Keratinocyte (primary cell): ENCODE results near the gene GRK6. TPM values are rescaled to one million over a fixed set of nuclear protein-coding genes. Genes with fewer than 3 reads are reported as not detected.

Source experiments
- DNase-seq: peaks from one replicate; pipeline ENCODE4 v3.0.0-alpha.2; 2011; ENCODE audit warnings: low read depth, missing footprints, low spot score
- FAIRE-seq: peaks from 2 replicates; lab custom pipeline; 2011; peaks lifted over from hg19 to GRCh38; lab: Jason Lieb, UNC
- H2AFZ ChIP-seq: 2 replicates; pipeline ENCODE4 v1.6.0; 2012; ENCODE audit warnings: low read length, control low read depth, inconsistent platforms; ENCODE audit not compliant: control insufficient read depth
- H3K27ac ChIP-seq: 2 replicates; pipeline ENCODE4 v1.5.1; 2011; ENCODE audit warnings: low read length; ENCODE audit not compliant: control insufficient read depth, insufficient read depth
- H3K27me3 ChIP-seq: 3 replicates; pipeline ENCODE4 v1.6.0; 2011; ENCODE audit warnings: low read length; ENCODE audit not compliant: control insufficient read depth, insufficient read depth; ENCODE audit errors: extremely low read depth
- H3K36me3 ChIP-seq, 2 experiments: 2 replicates in 1 of 2; 3 replicates in 1 of 2; pipeline ENCODE4 v1.5.1; 2011; ENCODE audit warnings: low read length in 2 of 2, mild to moderate bottlenecking in 1 of 2; ENCODE audit not compliant: control insufficient read depth in 2 of 2, insufficient read depth in 2 of 2; ENCODE audit errors: extremely low read depth in 1 of 2
- H3K4me1 ChIP-seq: 3 replicates; pipeline ENCODE4 v1.5.1; 2011; ENCODE audit warnings: low read length; ENCODE audit not compliant: control insufficient read depth, insufficient read depth; ENCODE audit errors: extremely low read depth
- H3K4me2 ChIP-seq: 3 replicates; pipeline ENCODE4 v1.6.0; 2011; ENCODE audit warnings: low read depth, low read length; ENCODE audit not compliant: control insufficient read depth, insufficient read depth; ENCODE audit errors: extremely low read depth
- H3K4me3 ChIP-seq, 3 experiments: fragments of 200-600 bp in 1 of 3; sonication (generic) in 1 of 3; 2 replicates in 2 of 3; 3 replicates in 1 of 3; pipeline ENCODE4 v1.5.1; 2011 to 2016; ENCODE audit warnings: low read length in 3 of 3, mild to moderate bottlenecking in 3 of 3, control low read depth in 2 of 3, inconsistent platforms in 1 of 3, low read depth in 1 of 3, mixed read lengths in 1 of 3, mixed run types in 1 of 3, moderate library complexity in 1 of 3; ENCODE audit not compliant: control insufficient read depth in 2 of 3, insufficient read depth in 2 of 3; ENCODE audit errors: extremely low read depth in 1 of 3
- H3K79me2 ChIP-seq: 2 replicates; pipeline ENCODE4 v1.6.0; 2012; ENCODE audit warnings: low read length; ENCODE audit not compliant: control insufficient read depth, insufficient read depth
- H3K9ac ChIP-seq: 3 replicates; pipeline ENCODE4 v1.6.0; 2011; ENCODE audit warnings: low read length; ENCODE audit not compliant: control insufficient read depth, insufficient read depth; ENCODE audit errors: extremely low read depth
- H3K9me1 ChIP-seq: 3 replicates; pipeline ENCODE4 v1.6.0; 2011; ENCODE audit warnings: low read length; ENCODE audit not compliant: control insufficient read depth, insufficient read depth; ENCODE audit errors: extremely low read depth
- H3K9me3 ChIP-seq: 2 replicates; pipeline ENCODE4 v1.5.1; 2012; ENCODE audit warnings: low read depth, low read length; ENCODE audit not compliant: control insufficient read depth
- H4K20me1 ChIP-seq: 3 replicates; pipeline ENCODE4 v1.6.0; 2011; ENCODE audit warnings: low read length; ENCODE audit not compliant: control insufficient read depth, insufficient read depth; ENCODE audit errors: extremely low read depth
- CTCF ChIP-seq, 3 experiments: IDR thresholded peaks in 1 of 3; conservative IDR thresholded peaks in 1 of 3; optimal IDR thresholded peaks in 1 of 3; 2 replicates in 2 of 3; 3 replicates in 1 of 3; pipeline versions ENCODE3 to v1.5.1; 2011; ENCODE audit warnings: low read length in 3 of 3, mild to moderate bottlenecking in 3 of 3, moderate library complexity in 2 of 3, control low read depth in 1 of 3, inconsistent platforms in 1 of 3; ENCODE audit not compliant: insufficient read depth in 2 of 3; ENCODE audit errors: extremely low read depth in 1 of 3
- EZH2 ChIP-seq: IDR thresholded peaks from one replicate; pipeline ENCODE4 v1.6.1; 2012; ENCODE audit warnings: inconsistent platforms, mild to moderate bottlenecking, low read length, moderate library complexity
- dilution Hi-C: fragments of 300-500 bp; cut with MboI; formaldehyde crosslinking; loops from one replicate; pipeline ENCODE4 v1.7.0; 2020; ENCODE audit warnings: low sequenced_read_pairs; ENCODE audit not compliant: extremely low pct_ligation_motif_present
- polyA plus RNA-seq, 5 experiments: library from polyadenylated mRNA; depleted of rRNA in 3 of 5; stranded (reverse) in 3 of 5; stranded (forward) in 1 of 5; unstranded in 1 of 5; fragments of >200 nt; gene quantifications; 1 replicate in 1 of 5; 2 replicates in 3 of 5; 3 replicates in 1 of 5; pipeline versions ENCODE4 v1.2.1 to v1.2.3, GENCODE V29; 2011 to 2012; ENCODE audit warnings: missing spikeins in 2 of 5, low read depth in 1 of 5, low replicate concordance in 1 of 5

The GRK6 gene
- polyA plus RNA-seq, 1 donor (not counting 4 experiments of a cell fraction or from before 2014, with no cell fraction given), result 29.9 TPM

DNA sequence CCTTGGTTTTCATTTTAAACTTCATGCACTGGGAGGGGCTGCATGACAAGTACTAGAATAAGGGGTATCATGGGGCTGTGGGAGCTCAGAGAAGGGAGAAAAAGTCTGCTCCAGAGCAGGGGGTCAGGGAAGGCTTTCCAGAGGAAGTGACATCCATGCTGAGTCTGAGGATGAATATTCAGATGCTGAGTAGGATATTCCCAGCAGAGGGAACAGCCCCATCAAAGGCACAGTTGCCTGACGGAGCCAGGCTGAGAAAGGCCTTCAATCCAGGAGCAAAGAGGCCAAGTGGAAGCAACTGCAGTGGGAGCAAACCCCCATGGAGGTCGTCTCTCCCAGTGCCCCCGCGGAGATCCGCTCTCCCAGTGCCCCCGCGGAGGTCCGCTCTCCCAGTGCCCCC is 30.4 kb upstream of the GRK6 start:
- dilution Hi-C loops, result no loop called here
- Histone ChIP-seq H3K9me3 (no peaks in the 10 kb centered on the region), H3K4me3 (no peak overlapping the region), H2AFZ (no peak overlapping the region), H3K4me2 (no peak overlapping the region), H3K79me2 (no peaks in the 10 kb centered on the region), H4K20me1 (no peaks in the 10 kb centered on the region), H3K9me1 (no peaks in the 10 kb centered on the region), H3K4me1 (no peaks in the 10 kb centered on the region), H3K27ac (no peak overlapping the region), H3K9ac (no peak overlapping the region), H3K36me3 (no peaks in the 10 kb centered on the region), H3K27me3 (no peaks in the 10 kb centered on the region)
- DNase-seq (no peak), FAIRE-seq (no peak)
- TF ChIP-seq CTCF (optimal IDR thresholded peaks at IDR 0.05 in 1 of 3, IDR thresholded peaks at IDR 0.05 in 1 of 3, conservative IDR thresholded peaks at IDR 0.05 in 1 of 3; ENCODE audit: extremely low read depth in 1 of 3, insufficient read depth in 2 of 3, low read length in 3 of 3), result no peak
- no peak for TF ChIP-seq EZH2

DNA sequence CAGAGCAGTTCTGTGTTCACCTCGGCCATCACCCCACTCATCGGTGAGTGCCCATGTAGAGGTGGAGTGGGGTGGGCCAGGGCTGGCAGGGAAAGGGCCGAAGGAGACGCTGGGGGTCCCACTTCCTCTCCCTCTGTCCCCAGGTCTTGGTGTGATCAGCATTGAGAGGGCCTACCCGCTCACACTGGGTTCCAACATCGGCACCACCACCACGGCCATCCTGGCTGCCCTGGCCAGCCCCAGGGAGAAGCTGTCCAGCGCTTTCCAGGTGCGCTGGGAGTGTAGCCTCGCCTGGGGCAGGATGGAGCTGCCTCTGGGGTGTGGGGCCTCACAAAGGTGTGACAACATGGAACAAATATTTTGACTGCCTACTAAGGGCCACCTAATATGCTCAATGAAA is 29.7 kb upstream of the GRK6 start:
- H3K9ac ChIP-seq, result no peak overlapping the region
- H2AFZ ChIP-seq, result no peak overlapping the region
- no peaks in the 10 kb centered on the region for H3K9me1 ChIP-seq
- H3K9me3 ChIP-seq, result no peaks in the 10 kb centered on the region
- FAIRE-seq (no peak), DNase-seq (no peak)
- no peak for TF ChIP-seq CTCF (optimal IDR thresholded peaks at IDR 0.05 in 1 of 3, IDR thresholded peaks at IDR 0.05 in 1 of 3, conservative IDR thresholded peaks at IDR 0.05 in 1 of 3; ENCODE audit: extremely low read depth in 1 of 3, insufficient read depth in 2 of 3, low read length in 3 of 3)
- TF ChIP-seq EZH2, result no peak
- H3K4me3 ChIP-seq, result no peak overlapping the region
- no peak overlapping the region for H3K27ac ChIP-seq
- H3K4me2 ChIP-seq, result no peak overlapping the region
- no peaks in the 10 kb centered on the region for H3K4me1 ChIP-seq
- no peaks in the 10 kb centered on the region for H3K27me3 ChIP-seq
- dilution Hi-C loops, result no loop called here
- no peaks in the 10 kb centered on the region for H4K20me1 ChIP-seq
- H3K36me3 ChIP-seq, result no peaks in the 10 kb centered on the region
- no peaks in the 10 kb centered on the region for H3K79me2 ChIP-seq
